Stimulated activated CD4-positive, alpha-beta T cell treated with anti-CD3 and anti-CD28 coated beads, TNF-alpha, amount 100 ng/mL, for 4 hours (primary cell): ENCODE measurements around the gene CSRP2.

ENCODE experiments used
- DNase-seq, 3 experiments: peaks; one replicate each; pipeline ENCODE4 v3.0.0-alpha.2; 2020; ENCODE audit warnings: low read depth in 3 of 3

Gene CSRP2

DNA sequence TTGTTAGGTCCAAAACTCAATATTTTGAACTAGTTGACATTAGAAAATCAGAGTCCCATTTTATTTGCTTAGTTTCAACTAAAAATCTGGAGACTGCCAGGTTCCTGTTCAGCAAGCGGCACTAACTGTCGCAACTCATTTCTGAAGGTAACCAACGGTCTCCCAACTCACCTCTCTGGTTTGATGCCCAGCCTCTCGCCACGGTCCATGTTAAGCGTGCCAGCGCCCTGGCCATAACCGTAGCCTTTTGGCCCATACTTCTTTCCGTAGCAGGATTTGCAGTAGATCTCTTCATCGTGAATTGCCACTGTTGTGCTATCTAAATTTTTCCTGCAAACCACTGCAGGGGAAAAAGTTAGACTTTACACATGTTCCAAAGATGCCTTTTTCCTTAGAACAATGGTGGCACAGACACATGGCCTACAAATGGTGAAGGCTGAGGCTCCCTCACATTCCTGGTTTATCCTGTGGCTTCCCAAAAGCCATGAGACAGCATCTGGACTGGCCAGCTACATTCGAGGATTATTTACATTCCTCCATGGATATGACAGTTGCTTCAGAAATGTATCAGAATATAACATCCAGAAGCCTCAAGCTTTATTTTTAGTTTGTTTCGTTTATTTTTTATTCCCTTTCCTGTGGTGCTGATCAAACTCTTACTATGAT, 15.7 kb downstream of the CSRP2 start:
- DNase-seq = no peak

DNA sequence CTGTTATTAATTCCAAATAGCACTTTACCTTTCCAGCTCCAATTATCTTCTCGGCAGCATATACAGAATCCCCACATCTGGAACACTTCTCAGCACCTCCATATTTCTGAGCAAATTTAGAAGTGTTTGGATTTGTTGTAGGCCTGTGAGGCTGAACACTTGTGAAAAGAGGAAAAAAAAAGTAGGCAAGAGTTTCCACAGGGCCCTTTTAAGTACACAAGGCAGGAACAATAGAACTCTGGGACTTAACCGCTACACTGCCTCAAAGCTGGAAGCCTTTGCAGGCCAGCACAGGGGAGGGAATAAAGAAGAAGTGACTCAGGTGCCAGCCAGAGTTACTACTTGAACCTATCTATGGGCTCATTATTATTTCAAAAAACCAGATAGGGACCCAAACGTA, 18.6 kb downstream of the CSRP2 start:
- no peak for DNase-seq

DNA sequence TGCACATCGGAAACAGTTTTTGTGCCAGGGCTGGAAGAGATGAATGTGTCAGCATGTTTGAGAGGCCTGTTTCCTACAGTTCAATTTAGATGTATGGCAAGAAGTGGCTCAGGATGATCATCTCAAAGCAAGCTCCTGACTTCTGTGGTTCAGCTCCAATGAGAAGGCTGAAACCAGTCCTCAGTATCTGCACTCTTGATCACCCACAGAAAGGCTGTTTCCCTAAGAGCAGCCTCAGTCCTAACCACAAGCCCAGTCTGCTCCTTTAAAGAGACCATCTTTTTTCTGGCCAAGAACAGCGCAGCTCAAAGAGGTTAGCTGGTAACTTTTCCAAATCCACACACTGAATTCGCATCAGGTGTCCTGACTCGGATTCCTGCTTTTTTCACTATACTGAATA, 19.2 kb downstream of the CSRP2 start:
- DNase-seq = no peak

DNA sequence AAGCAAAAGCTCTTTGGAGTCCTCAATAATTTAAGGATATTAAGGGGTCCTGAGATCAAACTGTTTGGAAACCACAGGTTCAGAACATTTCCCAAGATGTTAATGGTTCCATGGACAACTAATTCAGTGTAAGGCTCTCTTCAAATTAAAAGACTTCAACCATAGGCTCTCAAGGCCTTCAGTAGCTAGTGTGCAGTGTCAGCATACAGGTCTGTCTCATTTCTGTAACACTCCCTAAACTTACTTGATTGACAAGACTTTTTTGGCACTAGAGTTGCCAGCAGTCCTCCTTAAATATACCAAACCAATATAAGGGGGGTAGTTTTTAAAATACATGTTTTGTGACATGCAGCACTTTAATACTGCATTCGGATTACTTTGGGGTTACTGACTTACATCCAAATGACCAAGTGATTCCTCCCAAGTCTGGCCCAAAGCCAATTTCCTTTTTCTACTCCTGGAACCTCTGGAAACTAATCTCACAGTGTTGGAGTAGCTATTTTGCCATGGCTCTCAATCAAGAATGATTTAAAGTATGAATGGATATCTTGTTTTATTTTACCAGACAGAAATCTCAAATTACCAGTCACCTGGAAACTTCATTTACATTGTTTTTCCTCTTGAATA, 22.7 kb downstream of the CSRP2 start:
- DNase-seq = no peak

DNA sequence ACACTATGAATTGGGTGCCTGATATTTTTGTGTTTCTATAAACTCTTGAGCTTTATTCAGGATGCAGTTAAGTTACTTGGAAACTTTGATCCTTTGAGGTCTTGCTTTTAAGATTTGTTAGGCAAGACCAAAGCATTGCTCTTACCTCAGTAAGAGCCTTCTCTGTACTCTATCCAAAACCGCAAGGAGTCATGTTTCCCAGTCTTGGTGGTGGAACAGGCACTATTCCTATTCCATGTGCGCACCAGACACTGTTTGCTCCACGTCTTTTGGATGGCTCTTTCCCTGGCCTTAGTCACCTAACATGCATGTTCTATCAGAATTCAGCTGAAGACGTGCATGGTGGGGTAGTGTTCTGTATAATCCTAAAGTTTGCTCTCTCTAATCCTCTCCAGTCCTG, 23.5 kb downstream of the CSRP2 start:
- DNase-seq = no peak

DNA sequence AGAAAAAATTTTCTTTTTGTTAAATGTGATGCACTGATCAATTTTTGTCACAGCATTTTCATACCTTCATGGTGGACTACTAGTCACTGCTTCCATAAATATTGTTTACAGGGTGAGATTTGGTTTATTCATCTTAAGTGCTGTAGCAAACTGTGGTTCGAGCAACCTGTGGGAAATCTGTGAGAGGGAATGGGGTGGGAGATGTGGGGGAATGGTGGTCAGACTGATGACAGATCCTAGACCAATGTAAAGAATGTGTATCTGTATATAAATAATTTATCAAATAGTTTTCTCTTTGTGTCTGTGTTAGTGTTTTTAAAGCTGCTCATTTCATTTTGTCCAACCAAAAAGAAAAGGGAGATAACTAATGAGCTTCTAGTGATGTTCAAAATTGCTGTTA, 26.7 kb downstream of the CSRP2 start:
- DNase-seq = no peak

DNA sequence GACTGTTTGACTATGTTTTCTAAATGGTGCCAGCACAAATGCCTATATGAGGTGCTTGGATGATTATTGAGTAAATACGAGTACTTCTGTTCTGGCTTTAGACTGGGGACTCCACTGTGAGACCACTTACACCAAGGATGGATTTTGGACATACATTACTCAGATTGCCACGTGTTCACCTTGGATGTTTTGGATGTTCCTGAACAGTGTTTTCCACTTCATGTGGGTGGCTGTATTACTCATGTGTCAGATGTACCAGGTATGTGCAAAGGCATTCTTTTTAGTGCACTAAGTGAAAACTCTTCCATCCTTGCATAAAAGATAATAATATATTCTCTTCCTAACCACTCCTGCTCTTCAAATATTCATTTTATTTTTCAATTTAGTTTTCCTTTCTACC, 30.7 kb downstream of the CSRP2 start:
- DNase-seq = no peak

DNA sequence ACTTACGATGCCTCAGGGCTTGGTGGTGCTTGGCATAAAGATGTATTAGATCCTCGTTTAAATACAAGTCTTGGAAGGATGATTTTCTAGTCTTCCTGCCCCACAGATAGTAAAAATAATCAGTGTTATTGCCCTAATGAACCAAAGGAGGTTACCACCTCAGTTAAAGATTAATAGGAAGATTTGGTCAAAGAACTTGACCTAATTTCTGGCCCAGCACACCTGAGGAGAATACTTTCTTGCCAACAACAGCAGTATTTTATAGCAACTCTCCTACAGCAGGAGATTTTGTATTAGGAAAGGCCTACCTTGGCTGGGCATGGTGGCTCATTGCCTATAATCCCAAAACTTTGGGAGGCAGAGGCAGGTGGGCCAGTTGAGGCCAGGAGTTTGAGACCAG, 31.6 kb downstream of the CSRP2 start:
- DNase-seq = no peak

DNA sequence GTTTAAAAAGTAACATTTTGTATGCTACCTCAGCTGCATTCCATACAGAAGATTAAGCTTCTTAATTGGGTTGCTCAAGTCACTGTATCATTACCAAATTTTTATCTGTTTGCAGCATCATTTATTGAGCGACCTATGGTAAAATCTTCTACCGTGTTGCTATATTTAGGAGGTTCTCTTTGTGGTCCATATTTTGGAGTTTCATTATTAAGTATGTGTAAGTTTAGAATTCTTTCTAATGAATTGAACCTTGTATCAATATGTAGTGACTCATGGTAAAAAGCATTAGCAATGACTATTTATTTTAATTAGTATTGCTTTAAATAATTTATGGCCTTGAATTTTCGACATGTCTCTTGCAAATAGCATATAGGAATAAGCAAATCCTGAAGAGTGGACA, 42.2 kb downstream of the CSRP2 start:
- no peak for DNase-seq

DNA sequence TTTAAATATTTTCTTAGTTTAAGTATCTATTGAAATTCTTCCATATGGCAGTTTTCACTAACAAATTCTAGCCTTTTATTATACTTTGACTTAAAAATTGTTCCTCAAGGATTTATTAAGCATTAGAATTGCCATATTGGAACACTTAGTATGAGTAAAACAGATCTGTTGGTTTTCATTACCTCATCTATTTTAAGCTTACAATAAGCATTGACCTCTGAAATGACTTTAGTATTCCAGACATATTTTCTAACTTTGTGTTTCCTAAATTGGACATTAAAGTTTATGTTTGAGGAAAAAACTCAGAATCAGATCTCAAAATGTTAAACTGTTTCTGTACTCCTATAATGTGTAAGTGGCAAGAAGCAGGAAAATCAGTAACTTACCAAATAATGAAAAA, 48.4 kb downstream of the CSRP2 start:
- no peak for DNase-seq

DNA sequence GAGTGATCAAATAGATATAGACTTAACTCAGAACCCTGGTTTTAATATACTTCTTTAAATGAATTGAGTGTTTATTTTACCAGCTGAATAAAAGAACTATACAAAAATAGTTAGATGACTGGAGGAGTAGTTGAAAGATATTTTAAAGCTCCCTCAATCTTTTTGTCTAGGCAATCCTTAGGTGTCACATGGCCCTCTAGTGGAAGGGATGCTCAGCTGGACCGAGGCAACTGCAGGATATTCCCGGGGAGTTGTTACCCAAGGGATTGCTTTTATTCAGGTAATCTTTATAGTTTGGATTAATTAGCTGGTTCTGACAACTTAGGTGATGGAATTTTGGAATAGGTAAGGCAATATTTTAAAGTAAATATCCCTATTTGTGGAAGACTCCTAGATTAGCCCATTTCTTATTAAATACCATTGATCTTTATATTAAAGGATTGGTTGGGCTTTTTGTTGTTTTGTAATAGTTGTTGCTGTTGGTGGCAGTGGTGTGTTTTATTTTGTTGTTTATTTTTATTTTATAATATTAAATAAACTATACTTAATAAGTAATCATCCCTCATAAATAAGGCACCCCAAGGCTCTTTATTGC, 57.8 kb downstream of the CSRP2 start:
- DNase-seq = no peak

DNA sequence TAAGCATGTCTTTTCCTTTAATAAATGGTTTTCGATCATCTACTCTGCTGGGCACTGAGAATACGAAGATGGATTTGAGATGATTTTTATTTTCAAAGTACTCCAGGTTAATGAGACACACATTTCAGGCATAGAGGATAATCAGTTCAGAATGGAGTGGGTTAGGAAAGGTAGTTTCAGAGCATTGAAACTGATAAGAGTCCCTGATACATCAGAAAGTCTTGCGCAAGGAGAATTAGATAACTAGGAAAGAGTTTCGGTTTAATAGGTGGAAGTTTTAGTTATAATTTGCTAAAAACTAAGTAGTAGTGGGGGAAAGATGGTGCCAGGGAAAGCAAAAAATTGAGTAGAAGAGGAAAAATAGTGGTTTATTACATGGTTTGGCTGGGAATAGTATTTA, 64.8 kb downstream of the CSRP2 start:
- no peak for DNase-seq

DNA sequence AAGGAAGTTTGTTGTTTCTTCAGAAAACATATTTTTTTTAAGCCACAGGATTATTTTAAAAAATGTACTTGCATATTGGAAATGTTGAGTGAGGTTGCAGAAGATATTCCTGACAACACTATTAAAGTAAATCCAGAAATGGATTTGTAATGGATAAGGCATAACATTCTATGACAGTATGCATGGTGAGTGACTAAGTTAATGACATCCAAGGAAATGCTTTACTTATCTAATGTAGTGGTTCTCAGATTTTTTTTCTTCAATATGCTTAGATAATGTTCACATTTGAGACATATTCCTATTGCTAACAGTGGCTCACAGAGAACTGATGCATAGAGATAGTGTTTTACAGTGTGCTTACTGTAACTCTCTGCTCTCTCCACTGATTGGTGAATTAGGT, 65.6 kb downstream of the CSRP2 start:
- no peak for DNase-seq

DNA sequence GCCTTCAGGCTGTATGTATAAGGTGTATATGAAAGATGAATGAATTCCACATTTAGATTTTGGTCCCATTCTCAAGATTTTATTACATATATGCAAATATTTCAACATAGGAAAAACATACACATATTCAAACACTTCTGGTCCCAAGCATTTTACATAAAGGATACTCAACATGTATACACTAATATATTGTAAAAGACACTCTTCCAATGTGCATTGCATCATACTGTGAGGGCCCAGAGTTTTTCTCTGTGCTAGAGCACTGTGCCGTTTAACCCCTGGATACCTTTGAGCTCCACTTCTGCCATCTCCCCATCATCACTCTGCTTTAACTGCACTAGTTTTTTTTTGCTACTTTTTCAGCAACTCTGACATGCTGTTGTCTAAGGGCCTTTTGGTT, 66.8 kb downstream of the CSRP2 start:
- DNase-seq = no peak

DNA sequence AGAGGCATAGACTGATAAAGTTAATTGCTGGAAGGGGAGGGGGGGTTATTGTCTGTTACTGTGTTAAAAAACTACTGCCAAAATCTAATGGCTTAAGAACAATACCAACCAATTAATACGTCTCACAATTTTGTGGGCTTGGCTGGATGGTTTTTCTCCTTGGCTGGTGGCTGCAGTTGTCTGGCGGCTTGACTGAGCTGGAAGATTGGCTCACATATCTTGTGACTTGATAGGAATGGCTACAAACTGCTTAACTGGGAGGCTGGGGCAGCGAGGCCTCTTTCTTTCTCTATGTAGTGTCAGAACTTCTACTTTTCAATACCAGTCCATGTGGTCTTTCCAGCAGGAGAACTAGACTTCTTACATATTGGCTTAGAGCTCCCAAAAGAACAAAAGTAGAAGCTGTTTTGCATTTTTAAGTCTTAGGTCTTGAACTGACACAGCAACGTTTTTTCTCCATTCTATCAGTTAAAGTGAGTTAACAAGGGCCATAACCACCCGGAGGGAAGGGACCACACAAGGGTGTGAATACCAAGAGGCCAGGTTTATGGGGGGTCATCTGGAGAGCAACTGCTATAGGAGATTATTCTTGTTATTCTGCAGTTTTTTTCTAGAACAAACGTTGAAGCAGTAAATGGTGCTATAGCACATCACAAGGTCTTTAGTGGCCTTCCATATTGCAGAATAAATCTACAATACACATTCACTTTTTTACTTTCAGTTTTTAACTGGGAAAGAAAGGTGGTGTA, 68.0 kb downstream of the CSRP2 start:
- DNase-seq = no peak
